HG02588 (cell line): Measurements from ENCODE around the gene TPPP3.
A peak's percentile ranks its signal among the peaks of the same experiment; 100 is the strongest.
"Not testable (repeated sequence)": the region's sequence is repeated elsewhere in the genome, so short reads cannot be mapped to it uniquely, and the experiment has no call there.

Experiments used
- ATAC-seq: cut with Tn5 transposase; IDR thresholded peaks from one replicate; pipeline ENCODE4 v1.9.1; 2021; ENCODE audit warnings: mild to moderate bottlenecking, moderate library complexity; ENCODE audit not compliant: unreplicated experiment

The TPPP3 gene

GRCh38 chr16:67426950-67427349, 33.7 kb upstream of the TPPP3 start:
- ATAC-seq = no peak

- no peak for ATAC-seq
Measured at GRCh38 chr16:67426022-67426421, 32.7 kb upstream of the TPPP3 start.

GRCh38 chr16:67425580-67425979, 32.3 kb upstream of the TPPP3 start:
- no peak for ATAC-seq

GRCh38 chr16:67425061-67425460, 31.8 kb upstream of the TPPP3 start:
- ATAC-seq = no peak

- ATAC-seq = no peak
Measured at GRCh38 chr16:67424261-67424615, 30.9 kb upstream of the TPPP3 start.

- ATAC-seq = no peak
Measured at GRCh38 chr16:67423611-67424260, 30.4 kb upstream of the TPPP3 start.

- no peak for ATAC-seq
Measured at GRCh38 chr16:67423015-67423414, 29.7 kb upstream of the TPPP3 start.

GRCh38 chr16:67421030-67421429, 27.7 kb upstream of the TPPP3 start:
- no peak for ATAC-seq

GRCh38 chr16:67419931-67420330, 26.6 kb upstream of the TPPP3 start:
- ATAC-seq = no peak

GRCh38 chr16:67419502-67419901, 26.2 kb upstream of the TPPP3 start:
- ATAC-seq = no peak

GRCh38 chr16:67417333-67418061, 24.2 kb upstream of the TPPP3 start:
- ATAC-seq = no peak

GRCh38 chr16:67415872-67416793, 22.8 kb upstream of the TPPP3 start, which contains the start of gene ZDHHC1:
TSS of gene ZDHHC1 (minus strand) at chr16:67416477. CDS start at chr16:67407775, 8,702 bp downstream.
- peak; percentile 76 for ATAC-seq

GRCh38 chr16:67415421-67415820, 22.1 kb upstream of the TPPP3 start:
- not testable (repeated sequence) for ATAC-seq

- no peak for ATAC-seq
Measured at GRCh38 chr16:67413978-67414911, 20.9 kb upstream of the TPPP3 start.

- ATAC-seq = no peak
Measured at GRCh38 chr16:67412294-67412693, 19.0 kb upstream of the TPPP3 start.

- ATAC-seq = no peak
Measured at GRCh38 chr16:67411339-67411738, 18.0 kb upstream of the TPPP3 start.

- no peak for ATAC-seq
Measured at GRCh38 chr16:67409631-67410030, 16.3 kb upstream of the TPPP3 start.

- ATAC-seq = no peak
Measured at GRCh38 chr16:67407788-67408452, 14.6 kb upstream of the TPPP3 start.

GRCh38 chr16:67407176-67407787, 14.0 kb upstream of the TPPP3 start:
- ATAC-seq = no peak
